ENCODE results near the gene MORC1. TPM values are rescaled to one million over a fixed set of nuclear protein-coding genes. Genes with fewer than 3 reads are reported as not detected.
"Not testable (repeated sequence)": the region's sequence is repeated elsewhere in the genome, so short reads cannot be mapped to it uniquely, and the experiment has no call there.

The MORC1 gene
- total and polyA plus RNA-seq, 8 donors: not detected

- Histone ChIP-seq H3K4me3 (no peak overlapping the region), H3K27me3 (no peaks in the 10 kb centered on the region)
- no peak for ATAC-seq
These were observed 19.8 kb upstream of the MORC1 start for GRCh38 chr3:109137761-109138160.

GRCh38 chr3:109136523-109136922, 18.6 kb upstream of the MORC1 start, which contains the start of gene C3orf85:
C3orf85 (plus strand) TSS chr3:109136719; CDS start chr3:109136848, 129 bp downstream.
- intact Hi-C loops (cut with DNase I): no loop called here
- Histone ChIP-seq H3K4me3 (no peak within 1 kb of the TSS), H3K27ac (no peak within 1 kb of the TSS), H3K36me3 (no peaks in the 10 kb centered on the region), H3K27me3 (no peaks in the 10 kb centered on the region), H3K4me1 (no peaks in the 10 kb centered on the region), H3K9me3 (no peaks in the 10 kb centered on the region)
- ATAC-seq: no peak
- no peak for TF ChIP-seq CTCF (IDR thresholded peaks at IDR 0.05)
- DNase-seq: no peak

More at GRCh38 chr3:109137761-109138160, 19.8 kb upstream of the MORC1 start:
- intact Hi-C loops (cut with DNase I): no loop called here
- Histone ChIP-seq H3K27ac (no peak overlapping the region), H3K36me3 (no peaks in the 10 kb centered on the region), H3K9me3 (no peaks in the 10 kb centered on the region), H3K4me1 (no peaks in the 10 kb centered on the region)
- DNase-seq: no peak
- no peak for TF ChIP-seq CTCF (IDR thresholded peaks at IDR 0.05)

- H3K36me3 ChIP-seq; intact Hi-C loops (cut with DNase I); H3K27ac ChIP-seq; H3K9me3 ChIP-seq; DNase-seq; H3K27me3 ChIP-seq; H3K4me3 ChIP-seq; H3K4me1 ChIP-seq; ATAC-seq: not testable (repeated sequence)
These were observed 15.5 kb upstream of the MORC1 start for GRCh38 chr3:109133474-109133816.

GRCh38 chr3:109132801-109133473, 15.0 kb upstream of the MORC1 start:
- DNase-seq (no peak), ATAC-seq (peak; percentile 26)
- Histone ChIP-seq H3K9me3 (peaks cover 0 to 4% of the 10 kb centered on the region in 2 donors), H3K27ac (no peak overlapping the region), H3K4me3 (no peak overlapping the region), H3K4me1 (no peaks in the 10 kb centered on the region), H3K27me3 (no peaks in the 10 kb centered on the region), H3K36me3 (no peaks in the 10 kb centered on the region)
- intact Hi-C loops (cut with DNase I): no loop called here
- no peak for TF ChIP-seq CTCF (IDR thresholded peaks at IDR 0.05)

GRCh38 chr3:109131276-109131675, 13.3 kb upstream of the MORC1 start:
- DNase-seq: peak in 1 of 4 donors; percentile 17
- no peak overlapping the region for H3K4me3 ChIP-seq
- no peaks in the 10 kb centered on the region for H3K36me3 ChIP-seq
- H3K9me3 ChIP-seq: peaks cover 0 to 4% of the 10 kb centered on the region in 2 donors
- intact Hi-C loops (cut with DNase I): no loop called here
- H3K27me3 ChIP-seq: no peaks in the 10 kb centered on the region
- TF ChIP-seq CTCF (IDR thresholded peaks at IDR 0.05): no peak
- no peak overlapping the region for H3K27ac ChIP-seq
- ATAC-seq: no peak
- no peaks in the 10 kb centered on the region for H3K4me1 ChIP-seq

- Histone ChIP-seq H3K4me3 (no peak overlapping the region), H3K27me3 (no peaks in the 10 kb centered on the region), H3K4me1 (no peaks in the 10 kb centered on the region), H3K9me3 (peaks cover 0 to 4% of the 10 kb centered on the region in 2 donors), H3K36me3 (no peaks in the 10 kb centered on the region), H3K27ac (no peak overlapping the region)
- no peak for ATAC-seq
- DNase-seq: no peak
- no peak for TF ChIP-seq CTCF (IDR thresholded peaks at IDR 0.05)
- intact Hi-C loops (cut with DNase I): no loop called here
These were observed 9.6 kb upstream of the MORC1 start for GRCh38 chr3:109127553-109127952.
